Amniotic epithelial cell (primary cell): ENCODE measurements around the gene NET1.
"Not testable (repeated sequence)": the region's sequence is repeated elsewhere in the genome, so short reads cannot be mapped to it uniquely, and the experiment has no call there.

Experiments
- DNase-seq: peaks from one replicate; pipeline ENCODE4 v3.0.0-alpha.2; 2010; ENCODE audit warnings: low read depth

The NET1 gene, protein sequence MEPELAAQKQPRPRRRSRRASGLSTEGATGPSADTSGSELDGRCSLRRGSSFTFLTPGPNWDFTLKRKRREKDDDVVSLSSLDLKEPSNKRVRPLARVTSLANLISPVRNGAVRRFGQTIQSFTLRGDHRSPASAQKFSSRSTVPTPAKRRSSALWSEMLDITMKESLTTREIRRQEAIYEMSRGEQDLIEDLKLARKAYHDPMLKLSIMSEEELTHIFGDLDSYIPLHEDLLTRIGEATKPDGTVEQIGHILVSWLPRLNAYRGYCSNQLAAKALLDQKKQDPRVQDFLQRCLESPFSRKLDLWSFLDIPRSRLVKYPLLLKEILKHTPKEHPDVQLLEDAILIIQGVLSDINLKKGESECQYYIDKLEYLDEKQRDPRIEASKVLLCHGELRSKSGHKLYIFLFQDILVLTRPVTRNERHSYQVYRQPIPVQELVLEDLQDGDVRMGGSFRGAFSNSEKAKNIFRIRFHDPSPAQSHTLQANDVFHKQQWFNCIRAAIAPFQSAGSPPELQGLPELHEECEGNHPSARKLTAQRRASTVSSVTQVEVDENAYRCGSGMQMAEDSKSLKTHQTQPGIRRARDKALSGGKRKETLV

DNA sequence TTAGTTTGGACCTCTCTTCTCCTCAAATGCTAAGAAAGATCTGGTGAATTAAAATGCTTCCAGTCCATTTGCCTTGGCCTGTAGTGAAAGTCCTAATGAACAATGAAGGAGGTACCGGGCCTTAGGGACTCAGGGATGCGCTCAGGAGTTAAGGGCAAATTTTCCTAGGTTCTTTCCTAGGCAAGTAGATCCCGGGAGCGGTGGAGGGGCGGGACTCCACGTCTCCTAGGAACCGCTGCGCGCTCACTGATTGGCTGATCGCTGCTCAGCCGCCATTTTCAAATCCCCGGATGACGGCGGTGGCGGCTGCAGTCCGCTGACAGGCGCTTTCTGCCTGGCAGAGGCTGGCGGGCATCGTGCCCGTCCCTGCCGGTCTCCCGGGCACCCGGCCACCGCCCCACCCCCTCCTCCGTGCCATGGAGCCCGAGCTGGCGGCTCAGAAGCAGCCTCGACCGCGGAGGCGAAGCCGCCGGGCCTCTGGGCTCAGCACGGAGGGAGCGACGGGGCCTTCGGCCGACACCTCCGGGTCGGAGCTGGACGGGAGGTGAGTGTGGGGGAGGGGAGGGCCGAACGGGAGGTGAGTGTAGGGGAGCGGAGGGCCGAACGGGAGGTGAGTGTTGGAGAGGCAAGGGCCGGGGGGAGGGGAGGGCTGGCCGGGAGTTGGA is at the start of gene NET1:
NET1 (plus strand) TSS at position 281 of the 665 bp plus-strand sequence; CDS start at position 417, 136 bp downstream.
- DNase-seq, result peak; percentile 73

DNA sequence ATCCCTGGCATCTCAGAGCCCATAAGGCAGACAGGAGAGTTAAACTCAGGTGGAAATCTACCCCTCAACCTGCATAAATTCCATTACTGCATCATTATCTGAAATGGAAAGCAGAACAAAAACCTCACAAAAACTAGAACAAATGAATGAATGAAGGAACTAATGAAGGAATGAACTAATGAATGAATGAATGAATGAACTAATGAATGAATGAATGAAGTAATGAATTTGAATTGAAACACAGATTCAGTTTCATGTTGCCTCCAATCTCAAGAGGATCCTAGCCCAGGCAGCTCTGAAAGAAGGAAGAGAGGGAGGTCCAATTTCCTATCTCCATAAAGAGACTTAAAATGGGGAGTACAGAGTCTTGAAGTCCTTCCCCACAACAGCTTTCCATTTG is 49.5 kb upstream of the NET1 start:
- no peak for DNase-seq

DNA sequence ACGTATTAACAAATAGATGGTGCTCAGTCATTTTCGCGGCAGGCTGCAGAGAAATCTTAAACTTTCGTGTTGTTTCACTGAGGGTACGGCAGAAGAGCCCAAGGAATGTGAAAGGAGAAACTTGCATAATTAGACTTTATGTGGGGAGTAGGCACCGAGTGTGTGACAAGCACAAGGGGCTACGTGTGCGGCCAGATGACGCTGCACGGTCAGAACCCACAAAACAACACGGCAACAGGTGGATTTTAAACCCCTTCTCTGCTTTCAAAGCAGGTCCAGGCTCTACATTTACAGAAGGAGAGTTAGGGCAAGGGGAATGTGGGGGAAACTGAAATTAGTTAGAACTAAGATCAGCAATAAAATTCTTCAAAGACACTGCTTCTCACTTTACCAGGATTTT is 48.0 kb upstream of the NET1 start:
- DNase-seq, result no peak

DNA sequence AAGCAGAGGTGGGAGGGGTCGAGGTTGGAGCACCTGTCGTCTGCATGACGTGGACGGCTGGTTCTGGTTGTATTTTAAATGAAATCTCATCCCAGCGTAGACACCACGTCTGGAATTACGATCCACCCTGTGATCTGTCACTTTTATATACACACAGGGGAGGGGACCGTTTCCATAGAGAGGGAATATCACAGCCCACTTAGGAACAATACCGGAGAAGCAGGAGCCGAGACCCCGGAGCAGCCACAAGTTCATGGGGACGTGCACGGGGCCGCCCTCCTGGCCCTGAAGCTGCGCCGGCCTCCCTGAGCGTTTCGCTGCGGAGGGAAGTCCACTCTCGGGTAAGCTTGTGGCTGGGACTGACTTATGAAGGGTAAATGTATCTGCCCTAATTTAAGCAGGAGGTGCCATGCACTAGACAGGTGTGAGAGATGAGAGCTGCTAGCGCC is 47.4 kb upstream of the NET1 start, which contains the start of gene UCN3:
UCN3 (plus strand) TSS at position 77 of the 449 bp plus-strand sequence. CDS start 8,755 bp downstream, outside the sequence.
- no peak for DNase-seq

DNA sequence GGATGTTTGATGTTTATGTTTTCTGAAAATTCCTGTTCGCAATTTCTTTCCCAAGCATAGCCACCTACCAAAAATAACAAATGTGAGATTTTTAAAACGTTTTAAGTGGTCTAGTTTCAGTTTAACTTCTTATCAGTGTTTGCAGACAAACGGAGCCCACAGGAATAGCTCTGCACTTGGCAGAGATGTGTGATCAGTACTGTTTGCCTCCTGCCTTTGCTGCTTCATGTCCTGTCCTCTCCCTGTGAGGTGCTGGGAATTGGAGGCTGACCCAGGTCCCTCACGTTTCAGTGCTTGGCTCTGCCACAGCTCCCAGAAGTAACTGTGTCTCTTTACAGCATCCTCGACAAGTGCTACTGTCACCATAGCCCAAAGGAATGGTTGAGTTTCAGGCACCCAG is 46.4 kb upstream of the NET1 start:
- DNase-seq, result no peak

DNA sequence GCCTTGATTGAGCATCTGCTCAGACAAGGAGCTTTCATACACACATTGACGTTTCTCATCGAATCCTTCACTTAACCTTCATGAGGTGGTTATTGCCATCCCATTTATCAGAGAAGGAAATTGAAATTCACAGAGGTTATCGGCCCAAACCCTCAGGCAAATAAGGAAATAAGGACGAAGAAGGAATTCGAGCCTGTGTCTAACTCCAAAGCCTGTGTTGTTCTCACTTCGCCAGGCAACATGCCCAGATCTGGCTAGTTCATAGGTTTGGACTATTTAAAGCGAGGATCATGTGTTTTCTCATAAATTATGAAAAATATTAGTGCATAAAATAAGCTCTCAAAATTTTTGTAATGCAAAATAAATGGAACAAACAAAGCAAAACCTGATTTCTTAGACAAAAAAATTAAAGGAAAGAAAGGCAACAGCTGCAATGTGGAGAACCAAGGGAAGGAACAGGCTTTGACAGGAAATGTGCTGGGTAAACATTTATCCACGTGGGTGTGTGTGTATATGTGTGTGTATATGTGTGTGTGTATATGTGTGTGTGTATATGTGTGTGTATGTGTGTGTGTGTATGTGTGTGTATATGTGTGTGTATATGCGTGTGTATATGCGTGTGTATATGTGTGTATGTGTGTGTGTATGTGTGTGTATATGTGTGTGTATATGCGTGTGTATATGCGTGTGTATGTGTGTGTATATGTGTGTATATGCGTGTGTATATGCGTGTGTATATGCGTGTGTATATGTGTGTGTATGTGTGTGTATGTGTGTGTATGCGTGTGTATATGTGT is 42.8 kb upstream of the NET1 start:
- no peak for DNase-seq

DNA sequence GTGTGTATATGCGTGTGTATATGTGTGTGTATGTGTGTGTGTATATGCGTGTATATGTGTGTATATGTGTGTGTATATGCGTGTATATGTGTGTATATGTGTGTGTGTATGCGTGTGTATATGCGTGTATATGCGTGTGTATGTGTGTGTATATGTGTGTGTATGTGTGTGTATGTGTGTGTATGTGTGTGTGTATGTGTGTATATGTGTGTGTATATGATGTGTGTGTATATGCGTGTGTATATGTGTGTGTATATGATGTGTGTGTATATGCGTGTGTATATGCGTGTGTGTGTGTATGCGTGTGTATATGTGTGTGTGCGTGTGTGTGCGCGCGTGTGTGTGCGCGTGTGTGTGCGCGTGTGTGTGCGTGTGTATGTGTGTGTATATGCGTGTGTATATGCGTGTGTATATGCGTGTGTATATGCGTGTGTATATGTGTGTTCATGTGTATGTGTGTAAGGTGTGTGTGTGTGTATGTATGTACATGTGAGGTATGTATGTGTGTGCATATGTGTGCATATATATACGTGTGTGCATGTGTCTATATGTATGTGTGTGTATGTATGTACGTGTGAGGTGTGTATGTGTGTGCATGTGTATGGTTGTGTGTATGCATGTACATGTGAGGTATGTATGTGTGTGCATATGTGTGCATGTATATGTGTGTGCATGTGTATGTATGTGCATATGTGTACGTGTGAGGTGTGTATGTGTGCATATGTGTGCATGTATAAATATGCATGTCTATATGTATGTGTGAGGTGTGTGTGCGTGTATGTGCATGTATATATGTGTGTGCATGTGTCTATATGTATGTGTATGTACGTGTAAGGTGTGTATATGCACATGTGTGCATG is 41.6 kb upstream of the NET1 start:
- no peak for DNase-seq

DNA sequence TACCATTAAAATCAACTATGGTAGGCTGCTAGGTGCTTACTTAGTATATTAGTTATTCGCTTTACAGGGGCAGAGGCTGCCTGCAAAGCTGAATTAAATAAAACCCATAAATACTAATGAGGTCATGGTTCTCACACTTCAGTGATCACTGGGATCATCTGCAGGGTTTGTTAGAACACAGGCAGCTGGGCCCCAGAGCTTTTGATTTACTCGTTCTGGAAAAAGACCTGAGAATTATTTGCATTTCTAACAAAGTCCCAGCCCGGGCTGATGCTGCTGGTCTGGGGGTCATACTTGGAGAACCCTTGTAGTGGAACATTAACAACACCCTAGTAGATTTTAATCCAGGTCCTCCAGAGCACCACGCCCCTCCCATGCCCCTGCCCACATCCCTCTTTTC is 39.0 kb upstream of the NET1 start:
- no peak for DNase-seq

DNA sequence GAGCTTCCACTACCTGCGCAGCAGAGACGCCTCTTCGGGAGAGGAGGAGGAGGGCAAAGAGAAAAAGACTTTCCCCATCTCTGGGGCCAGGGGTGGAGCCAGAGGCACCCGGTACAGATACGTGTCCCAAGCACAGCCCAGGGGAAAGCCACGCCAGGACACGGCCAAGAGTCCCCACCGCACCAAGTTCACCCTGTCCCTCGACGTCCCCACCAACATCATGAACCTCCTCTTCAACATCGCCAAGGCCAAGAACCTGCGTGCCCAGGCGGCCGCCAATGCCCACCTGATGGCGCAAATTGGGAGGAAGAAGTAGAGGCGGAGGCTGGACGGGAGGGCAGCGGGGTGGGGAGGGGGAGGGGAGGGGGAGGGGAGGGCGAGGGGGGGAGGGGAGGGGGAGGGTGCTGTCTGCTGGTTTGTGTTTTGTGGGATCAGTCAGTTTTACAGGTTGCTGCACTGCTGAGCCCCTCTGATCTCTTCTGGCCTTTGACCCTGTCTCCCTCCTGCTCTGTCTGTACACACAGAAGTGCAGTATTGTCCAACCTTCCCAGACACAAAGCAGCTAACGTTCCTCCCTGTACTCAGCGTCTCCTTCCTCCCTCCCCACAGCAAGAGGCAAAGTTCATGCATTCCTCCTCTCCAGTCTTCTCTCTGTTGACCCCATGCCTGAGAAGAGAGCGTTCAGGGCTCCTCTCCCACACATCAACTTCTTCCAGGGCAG is 38.3 kb upstream of the NET1 start:
- DNase-seq, result no peak

DNA sequence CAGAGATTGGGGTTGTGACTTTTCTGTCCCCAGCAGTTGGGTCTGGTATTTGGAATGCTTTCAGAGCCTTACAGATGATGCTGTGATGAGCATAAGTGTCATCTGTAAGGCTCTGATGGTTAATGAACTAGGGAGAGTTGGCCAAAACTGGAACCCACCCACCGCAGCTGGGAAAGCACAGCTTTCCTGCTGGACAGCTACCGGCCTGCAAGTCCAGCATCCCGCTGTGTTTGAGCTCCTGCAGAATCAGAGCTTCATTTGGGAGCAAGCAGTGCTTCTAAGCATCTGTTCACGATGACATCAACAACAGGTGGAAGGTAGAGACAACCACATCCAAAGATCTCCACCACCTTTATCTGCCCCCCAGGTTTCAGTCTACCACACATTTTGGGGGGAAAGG is 35.9 kb upstream of the NET1 start:
- no peak for DNase-seq

DNA sequence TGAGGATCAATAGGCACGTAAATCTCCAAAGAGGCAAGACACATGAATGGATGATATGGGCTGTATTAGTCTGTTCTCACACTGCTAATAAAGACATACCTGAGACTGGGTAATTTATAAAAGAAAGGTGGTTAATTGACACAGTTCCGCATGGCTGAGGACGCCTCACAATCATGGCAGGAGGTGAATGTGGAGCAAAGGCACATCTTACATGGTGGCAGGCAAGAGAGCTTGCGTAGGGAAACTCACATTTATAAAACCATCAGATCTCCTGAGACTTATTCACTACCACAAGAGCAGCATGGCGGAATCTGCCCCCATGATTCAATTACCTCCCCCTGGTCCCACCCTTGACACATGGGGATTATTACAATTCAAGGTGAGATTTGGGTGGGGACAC is 33.2 kb upstream of the NET1 start:
- not testable (repeated sequence) for DNase-seq

DNA sequence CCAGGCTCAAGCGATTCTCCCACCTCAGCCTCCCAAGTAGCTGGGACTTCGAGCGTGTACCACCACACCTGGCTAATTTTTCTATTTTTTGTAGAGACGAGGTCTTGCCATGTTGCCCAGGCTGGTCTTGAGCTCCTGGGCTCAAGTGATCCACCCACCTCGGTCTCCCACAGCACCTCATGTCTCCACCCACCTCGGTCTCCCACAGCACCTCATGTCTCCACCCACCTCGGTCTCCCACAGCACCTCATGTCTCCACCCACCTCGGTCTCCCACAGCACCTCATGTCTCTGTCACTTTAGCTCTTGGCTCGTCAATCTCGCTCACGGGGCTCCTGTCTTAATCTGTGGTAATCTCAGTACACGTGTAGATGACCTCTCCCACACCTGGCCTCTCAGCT is 32.0 kb upstream of the NET1 start:
- not testable (repeated sequence) for DNase-seq

DNA sequence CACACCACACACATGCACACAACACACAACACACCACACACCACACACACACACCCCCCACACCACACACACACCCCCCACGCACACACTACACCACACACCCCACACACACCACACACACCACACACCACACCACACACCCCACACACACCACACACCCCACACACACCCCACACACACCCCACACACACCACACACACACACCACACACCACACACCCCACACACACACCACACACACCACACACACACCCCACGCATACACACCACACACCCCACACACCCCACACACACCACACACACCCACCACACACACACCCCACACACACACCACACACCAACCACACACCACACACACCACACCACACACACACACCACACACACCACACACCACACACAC is 31.2 kb upstream of the NET1 start:
- no peak for DNase-seq

DNA sequence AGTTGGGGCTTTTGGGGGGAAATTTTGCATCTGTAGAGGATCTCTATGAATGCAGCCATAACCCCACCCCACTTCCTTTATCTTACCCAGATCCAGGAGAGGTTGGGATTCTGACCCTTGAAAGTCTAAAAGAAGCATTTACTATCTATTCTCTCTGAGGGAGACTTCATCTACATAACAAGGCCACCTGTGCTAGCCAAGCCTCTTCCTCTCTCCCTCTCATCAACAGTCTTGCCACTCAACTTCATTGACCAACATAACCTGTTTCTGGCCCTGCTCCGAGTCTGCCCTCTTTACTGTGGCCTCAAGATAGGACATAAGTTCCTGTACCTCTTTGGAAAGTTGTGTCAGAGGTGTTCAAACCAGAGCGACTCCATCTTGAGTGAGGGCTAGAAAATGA is 27.1 kb upstream of the NET1 start:
- DNase-seq, result no peak

DNA sequence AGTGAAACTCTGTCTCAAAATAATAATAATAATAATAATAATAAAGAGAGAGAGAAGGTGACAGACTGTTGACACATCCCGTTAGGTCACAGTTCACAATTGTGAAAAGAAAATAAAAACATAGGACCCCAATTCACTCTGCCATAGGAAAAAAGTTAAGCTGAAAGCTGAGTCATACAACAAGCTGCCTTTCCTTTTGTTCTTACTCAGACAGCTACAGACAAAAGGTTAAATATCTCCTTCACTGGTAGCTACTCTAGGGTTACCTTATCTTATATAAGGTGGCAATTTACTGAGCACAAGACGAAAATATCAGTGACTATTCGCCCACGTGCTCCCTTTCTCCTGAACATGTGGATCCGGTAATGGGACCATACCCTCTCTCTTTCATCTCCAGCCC is 25.2 kb upstream of the NET1 start:
- DNase-seq, result no peak

DNA sequence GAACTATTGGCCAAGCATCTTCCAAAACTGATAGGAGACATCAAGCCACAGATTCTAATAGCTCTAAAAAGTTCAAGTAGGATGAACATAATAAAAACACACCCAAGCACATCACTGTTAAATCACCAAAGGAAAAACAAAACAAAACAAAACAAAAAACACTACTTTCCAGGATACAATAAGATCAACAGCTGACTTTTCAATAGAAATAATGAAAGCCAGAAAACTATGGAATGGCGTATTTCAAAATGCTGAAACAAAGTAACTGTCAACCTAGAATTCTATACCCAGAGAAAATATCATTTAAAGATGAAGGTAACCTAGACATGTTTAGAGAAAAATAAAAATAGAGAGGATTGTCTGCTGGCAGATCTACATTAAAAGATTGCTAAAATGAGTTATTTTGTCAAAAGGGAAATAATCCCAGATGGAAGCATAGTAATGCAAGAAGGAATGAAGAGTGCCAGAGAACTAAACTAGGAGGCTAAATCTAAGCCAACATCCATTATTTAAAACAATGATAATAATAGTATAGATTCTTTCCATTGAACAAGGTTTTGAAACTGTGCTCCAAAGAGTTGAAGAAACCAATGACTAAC is 21.7 kb upstream of the NET1 start:
- DNase-seq, result no peak

DNA sequence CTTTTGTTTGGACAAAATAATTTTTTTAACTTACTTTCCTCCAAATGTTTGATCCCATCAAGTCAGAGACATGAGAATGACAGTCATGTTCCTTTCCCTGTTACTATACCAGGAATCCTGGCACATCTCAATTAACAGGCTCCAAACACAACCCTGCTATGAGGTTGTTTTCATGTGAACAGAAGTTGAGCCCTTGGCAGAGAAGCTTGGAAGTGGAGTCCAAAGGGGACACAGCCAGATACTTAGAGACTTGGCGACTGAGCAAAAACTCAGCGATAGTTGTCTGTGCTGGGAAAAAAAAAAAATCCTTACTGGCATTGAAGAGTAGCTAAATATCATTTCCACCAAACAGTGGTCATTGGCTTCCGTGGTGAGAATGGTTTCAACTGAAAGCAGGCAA is 20.6 kb upstream of the NET1 start:
- no peak for DNase-seq

DNA sequence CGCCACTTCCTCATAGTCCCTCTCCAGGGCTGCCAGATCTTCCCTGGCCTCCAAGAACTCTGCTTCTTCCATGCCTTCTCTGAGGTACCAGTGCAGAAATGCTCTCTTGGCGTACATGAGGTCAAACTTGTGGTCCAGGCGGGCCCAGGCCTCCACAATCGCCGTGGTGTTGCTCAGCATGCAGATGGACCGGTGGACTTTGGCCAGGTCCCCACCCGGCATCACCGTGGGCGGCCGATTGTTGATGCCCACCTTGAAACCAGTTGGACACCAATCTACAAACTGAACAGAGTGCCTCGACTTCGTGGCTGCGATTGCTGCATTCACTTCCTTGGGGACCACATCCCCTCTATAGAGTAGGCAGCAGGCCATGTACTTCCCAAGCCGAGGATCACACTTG is 18.8 kb upstream of the NET1 start:
- DNase-seq, result no peak

DNA sequence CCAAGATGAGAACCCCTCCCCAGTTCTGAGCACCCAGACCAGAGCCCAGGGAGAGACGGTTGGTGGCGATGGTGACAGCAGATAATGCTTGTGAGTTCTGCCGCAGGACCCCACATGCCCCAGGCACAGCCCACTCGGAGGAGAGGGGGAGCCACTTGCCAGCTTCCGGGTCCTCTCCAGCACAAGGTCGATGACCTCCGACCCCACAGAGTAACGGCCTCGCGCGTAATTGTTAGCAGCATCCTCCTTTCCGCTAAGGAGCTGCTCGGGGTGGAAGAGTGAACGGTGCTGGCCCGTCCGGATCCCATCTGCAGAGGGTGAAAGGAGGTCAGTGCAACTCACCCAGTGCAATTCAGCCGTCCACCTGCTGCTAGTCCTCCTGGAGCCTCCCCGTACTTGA is 17.2 kb upstream of the NET1 start:
- DNase-seq, result no peak
